HL-60 (cell line): ENCODE measurements around the gene EBF3.

Source experiments
- DNase-seq, 2 experiments: peaks; one replicate each; pipeline ENCODE4 v3.0.0-alpha.2; 2010 to 2020; ENCODE audit warnings: low read depth in 1 of 2, low spot score in 1 of 2
- H3K27ac ChIP-seq: fragments of 250-450 bp; sonication (Bioruptor Pico); replicated peaks from 2 replicates; pipeline ENCODE4 v1.5.1; 2020; ENCODE audit warnings: mild to moderate bottlenecking, moderate library complexity
- H3K27me3 ChIP-seq: fragments of 250-450 bp; sonication (Bioruptor Pico); 2 replicates; pipeline ENCODE4 v1.5.1; 2021; ENCODE audit warnings: mild to moderate bottlenecking, moderate library complexity; ENCODE audit not compliant: insufficient read depth, poor library complexity, severe bottlenecking
- H3K4me3 ChIP-seq: replicated peaks from 2 replicates; pipeline ENCODE4 v1.5.1; 2011; ENCODE audit warnings: mild to moderate bottlenecking, control low read depth, low read length; ENCODE audit not compliant: insufficient read depth
- CTCF ChIP-seq: IDR thresholded peaks from one replicate; pipeline ENCODE4 v1.5.1; 2011; ENCODE audit warnings: low read length, control low read depth, inconsistent platforms; ENCODE audit not compliant: insufficient read depth
- GABPA ChIP-seq: IDR thresholded peaks from 2 replicates; pipeline ENCODE4 v1.6.1; 2012; ENCODE audit warnings: low read depth
- POLR2AphosphoS5 ChIP-seq: IDR thresholded peaks from 2 replicates; pipeline ENCODE4 v1.6.1; 2012; ENCODE audit warnings: low read depth
- SPI1 ChIP-seq: IDR thresholded peaks from 2 replicates; pipeline ENCODE4 v1.6.1; 2012; ENCODE audit warnings: low read depth, mild to moderate bottlenecking, borderline replicate concordance
- TF ChIP-seq, protein P1 (sequence below): IDR thresholded peaks from 2 replicates; pipeline ENCODE4 v1.6.1; 2012; ENCODE audit warnings: low read depth; ENCODE audit not compliant: insufficient replicate concordance

EBF3 gene

DNA sequence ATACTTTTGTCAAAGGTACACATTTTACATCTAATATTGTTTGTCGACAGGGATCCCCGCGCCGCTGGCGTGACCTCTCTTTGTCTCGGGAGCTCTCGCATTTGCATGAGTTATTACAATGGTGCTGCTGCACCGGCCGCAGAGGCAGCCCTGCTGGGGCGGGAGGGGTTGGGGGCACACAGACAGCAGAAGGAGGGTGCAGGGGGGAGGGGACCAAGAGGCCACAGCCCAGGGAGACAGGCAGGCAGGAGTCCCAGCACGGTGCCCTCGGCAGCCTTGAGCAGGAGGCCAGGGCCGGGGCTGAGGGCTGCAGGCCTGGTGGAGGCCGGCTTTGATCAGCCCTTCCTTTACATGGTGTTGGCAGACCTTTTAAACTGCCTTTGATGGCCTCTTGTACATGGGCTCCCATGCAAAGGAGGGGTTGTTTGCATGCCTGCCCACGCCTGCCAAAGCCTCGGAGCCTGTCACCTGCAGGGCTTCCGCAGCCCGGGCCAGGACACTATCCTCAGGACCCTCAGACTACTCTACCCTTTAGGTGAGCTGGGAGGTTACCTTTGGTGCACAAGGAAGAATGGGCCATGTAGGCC, 95.5 kb downstream of the EBF3 start:
- H3K27me3 ChIP-seq = no peaks in the 10 kb centered on the region
- no peak for DNase-seq

DNA sequence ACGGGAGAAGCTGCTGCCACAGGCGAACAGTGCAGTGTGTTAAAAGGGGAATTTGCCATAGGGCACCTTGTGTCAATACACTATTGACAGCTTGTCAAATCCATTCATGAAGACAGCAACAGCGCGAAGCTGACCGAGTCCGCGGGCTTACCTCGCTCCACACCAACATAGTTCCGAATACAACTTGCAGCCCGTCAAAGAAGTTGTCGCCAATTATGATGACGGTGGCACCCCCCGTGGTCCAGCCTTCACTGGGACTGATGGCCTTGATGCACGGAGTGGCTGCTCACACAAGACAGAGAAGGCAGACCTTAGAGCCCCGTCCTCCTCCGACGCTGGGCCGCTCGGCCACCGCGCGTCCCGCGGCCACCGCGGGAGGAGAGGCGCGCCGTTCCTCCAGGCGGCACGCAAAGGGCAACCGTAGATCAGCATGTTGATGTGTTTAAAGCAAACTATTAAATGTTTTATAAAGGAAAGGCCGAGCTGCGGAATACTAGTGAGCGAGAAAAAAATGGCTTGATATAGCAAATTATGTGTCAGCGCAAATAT, 96.4 kb downstream of the EBF3 start:
- DNase-seq = no peak
- TF ChIP-seq, protein P1, sequence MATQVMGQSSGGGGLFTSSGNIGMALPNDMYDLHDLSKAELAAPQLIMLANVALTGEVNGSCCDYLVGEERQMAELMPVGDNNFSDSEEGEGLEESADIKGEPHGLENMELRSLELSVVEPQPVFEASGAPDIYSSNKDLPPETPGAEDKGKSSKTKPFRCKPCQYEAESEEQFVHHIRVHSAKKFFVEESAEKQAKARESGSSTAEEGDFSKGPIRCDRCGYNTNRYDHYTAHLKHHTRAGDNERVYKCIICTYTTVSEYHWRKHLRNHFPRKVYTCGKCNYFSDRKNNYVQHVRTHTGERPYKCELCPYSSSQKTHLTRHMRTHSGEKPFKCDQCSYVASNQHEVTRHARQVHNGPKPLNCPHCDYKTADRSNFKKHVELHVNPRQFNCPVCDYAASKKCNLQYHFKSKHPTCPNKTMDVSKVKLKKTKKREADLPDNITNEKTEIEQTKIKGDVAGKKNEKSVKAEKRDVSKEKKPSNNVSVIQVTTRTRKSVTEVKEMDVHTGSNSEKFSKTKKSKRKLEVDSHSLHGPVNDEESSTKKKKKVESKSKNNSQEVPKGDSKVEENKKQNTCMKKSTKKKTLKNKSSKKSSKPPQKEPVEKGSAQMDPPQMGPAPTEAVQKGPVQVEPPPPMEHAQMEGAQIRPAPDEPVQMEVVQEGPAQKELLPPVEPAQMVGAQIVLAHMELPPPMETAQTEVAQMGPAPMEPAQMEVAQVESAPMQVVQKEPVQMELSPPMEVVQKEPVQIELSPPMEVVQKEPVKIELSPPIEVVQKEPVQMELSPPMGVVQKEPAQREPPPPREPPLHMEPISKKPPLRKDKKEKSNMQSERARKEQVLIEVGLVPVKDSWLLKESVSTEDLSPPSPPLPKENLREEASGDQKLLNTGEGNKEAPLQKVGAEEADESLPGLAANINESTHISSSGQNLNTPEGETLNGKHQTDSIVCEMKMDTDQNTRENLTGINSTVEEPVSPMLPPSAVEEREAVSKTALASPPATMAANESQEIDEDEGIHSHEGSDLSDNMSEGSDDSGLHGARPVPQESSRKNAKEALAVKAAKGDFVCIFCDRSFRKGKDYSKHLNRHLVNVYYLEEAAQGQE = no peak
- no peak for TF ChIP-seq POLR2AphosphoS5
- TF ChIP-seq GABPA = no peak
- no peak for TF ChIP-seq SPI1
- no peak for TF ChIP-seq CTCF
- Histone ChIP-seq H3K27me3 (no peaks in the 10 kb centered on the region), H3K27ac (no peak overlapping the region), H3K4me3 (no peak overlapping the region)

More for the DNA sequence above, 95.5 kb downstream of the EBF3 start:
- TF ChIP-seq, protein P1 = no peak
- TF ChIP-seq CTCF = no peak
- TF ChIP-seq SPI1 = no peak
- no peak for TF ChIP-seq POLR2AphosphoS5
- TF ChIP-seq GABPA = no peak
- H3K27ac ChIP-seq = no peak overlapping the region
- H3K4me3 ChIP-seq = no peak overlapping the region

DNA sequence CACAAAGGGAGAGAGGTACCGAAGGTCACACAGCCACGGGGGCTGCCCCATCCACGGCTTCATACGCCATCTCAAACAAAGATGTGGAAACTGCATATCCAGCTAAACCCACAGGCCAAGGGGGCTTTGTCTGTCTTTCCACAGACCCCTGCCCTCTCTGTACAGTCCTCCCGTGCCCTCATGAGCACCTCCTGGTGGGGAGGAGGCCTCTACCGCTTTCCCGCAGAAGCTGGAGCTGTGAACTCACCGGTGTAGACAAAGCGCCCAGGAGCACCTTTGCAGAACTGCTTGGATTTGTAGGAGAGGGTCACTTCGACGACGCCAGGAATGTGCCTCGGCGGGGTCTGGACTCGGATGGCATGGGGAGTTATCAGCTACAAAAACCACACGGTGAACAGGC, 97.2 kb downstream of the EBF3 start:
- Histone ChIP-seq H3K27ac (no peak overlapping the region), H3K27me3 (no peaks in the 10 kb centered on the region), H3K4me3 (no peak overlapping the region)
- no peak for DNase-seq
- TF ChIP-seq POLR2AphosphoS5 (no peak), GABPA (no peak), CTCF (no peak), SPI1 (no peak)
- TF ChIP-seq, protein P1 = no peak
